ENCODE results near the gene NINJ2.

GRCh38 chr12:573232-573631 lies 90.0 kb downstream of the NINJ2 start:
- TF ChIP-seq, protein P1, sequence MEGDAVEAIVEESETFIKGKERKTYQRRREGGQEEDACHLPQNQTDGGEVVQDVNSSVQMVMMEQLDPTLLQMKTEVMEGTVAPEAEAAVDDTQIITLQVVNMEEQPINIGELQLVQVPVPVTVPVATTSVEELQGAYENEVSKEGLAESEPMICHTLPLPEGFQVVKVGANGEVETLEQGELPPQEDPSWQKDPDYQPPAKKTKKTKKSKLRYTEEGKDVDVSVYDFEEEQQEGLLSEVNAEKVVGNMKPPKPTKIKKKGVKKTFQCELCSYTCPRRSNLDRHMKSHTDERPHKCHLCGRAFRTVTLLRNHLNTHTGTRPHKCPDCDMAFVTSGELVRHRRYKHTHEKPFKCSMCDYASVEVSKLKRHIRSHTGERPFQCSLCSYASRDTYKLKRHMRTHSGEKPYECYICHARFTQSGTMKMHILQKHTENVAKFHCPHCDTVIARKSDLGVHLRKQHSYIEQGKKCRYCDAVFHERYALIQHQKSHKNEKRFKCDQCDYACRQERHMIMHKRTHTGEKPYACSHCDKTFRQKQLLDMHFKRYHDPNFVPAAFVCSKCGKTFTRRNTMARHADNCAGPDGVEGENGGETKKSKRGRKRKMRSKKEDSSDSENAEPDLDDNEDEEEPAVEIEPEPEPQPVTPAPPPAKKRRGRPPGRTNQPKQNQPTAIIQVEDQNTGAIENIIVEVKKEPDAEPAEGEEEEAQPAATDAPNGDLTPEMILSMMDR (conservative IDR thresholded peaks at IDR 0.05 in 1 of 2, IDR thresholded peaks at IDR 0.05 in 1 of 2; ENCODE audit: extremely low read depth in 1 of 2, insufficient read depth in 1 of 2, low read depth in 1 of 2, low read length in 2 of 2), result no peak
- no peak for TF ChIP-seq EZH2 (IDR thresholded peaks at IDR 0.05; ENCODE audit: borderline replicate concordance, low read length)

All from mammary epithelial cell (primary cell).